HCT116 (cell line): ENCODE data around the gene SORL1. TPM values are rescaled to one million over a fixed set of nuclear protein-coding genes. Genes with fewer than 3 reads are reported as not detected.

ENCODE experiments used
- ATAC-seq: fragments of 200-7000 bp; cut with Tn5 transposase; 2 replicates; pipeline ENCODE4 v1.9.1; 2020; ENCODE audit warnings: mild to moderate bottlenecking, moderate library complexity
- BruUV-seq: library from RNA; stranded (reverse); fragments of 400-500 nt; replicated peaks from 2 replicates; lab custom pipeline; 2021; lab: Mats Ljungman, UMichigan
- CTCF ChIA-PET: fragments of 300-600 bp; sonication (Branson Sonifier 250); formaldehyde crosslinking; loops from one replicate; lab custom pipeline; 2021; ENCODE audit warnings: antibody characterized with exemption; lab: Charles Lee
- POLR2A ChIA-PET: fragments of 300-600, 350-600 bp; sonication (Branson Sonifier 250); formaldehyde crosslinking; loops from one replicate; lab custom pipeline; 2021; ENCODE audit warnings: antibody characterized with exemption; lab: Charles Lee
- RAD21 ChIA-PET, 2 experiments: fragments of 300-600 bp; sonication (Branson Sonifier 250); formaldehyde crosslinking; loops; one replicate each; lab custom pipeline; 2023; ENCODE audit warnings: low total read pairs in 2 of 2; ENCODE audit not compliant: uncharacterized antibody in 2 of 2, unreplicated experiment in 2 of 2, low non-redundant PET in 1 of 2; lab: Charles Lee
- DNase-seq: peaks from one replicate; pipeline ENCODE4 v3.0.0-alpha.2; 2010; ENCODE audit warnings: low read depth, low spot score
- H2AFZ ChIP-seq: fragments of 200-600 bp; shearing (Covaris generic), sonication (generic); 2 replicates; pipeline ENCODE4 v1.6.1; 2017; ENCODE audit warnings: low read depth, mixed run types, mixed read lengths, antibody characterized with exemption, low read length; ENCODE audit not compliant: poor library complexity, severe bottlenecking
- H3K27ac ChIP-seq: 2 replicates; pipeline ENCODE4 v1.5.1; 2012; ENCODE audit warnings: low read depth, low read length
- H3K27me3 ChIP-seq: fragments of 200-600 bp; sonication (generic); 2 replicates; pipeline ENCODE4 v1.6.1; 2016; ENCODE audit warnings: mixed run types, low read length, mixed read lengths; ENCODE audit not compliant: insufficient read depth
- H3K36me3 ChIP-seq, 2 experiments: fragments of 200-500 bp in 1 of 2; fragments of 200-600 bp in 1 of 2; sonication (Bioruptor generic) in 1 of 2; sonication (generic) in 1 of 2; 2 replicates each; pipeline versions ENCODE4 v1.5.1 to v1.6.1; 2014 to 2016; ENCODE audit warnings: low read length in 2 of 2, inconsistent platforms in 1 of 2, mixed read lengths in 1 of 2, mixed run types in 1 of 2; ENCODE audit not compliant: insufficient read depth in 2 of 2, control insufficient read depth in 1 of 2
- H3K4me1 ChIP-seq, 2 experiments: fragments of 200-600 bp in 1 of 2; sonication (generic) in 1 of 2; 2 replicates each; pipeline versions ENCODE4 v1.5.1 to v1.6.1; 2012 to 2017; ENCODE audit warnings: low read length in 2 of 2, inconsistent platforms in 1 of 2, mild to moderate bottlenecking in 1 of 2, mixed read lengths in 1 of 2, mixed run types in 1 of 2, moderate library complexity in 1 of 2; ENCODE audit not compliant: insufficient read depth in 2 of 2, control insufficient read depth in 1 of 2
- H3K4me2 ChIP-seq: fragments of 200-600 bp; sonication (generic); 2 replicates; pipeline ENCODE4 v1.6.1; 2017; ENCODE audit warnings: mixed run types, low read length, mixed read lengths
- H3K4me3 ChIP-seq, 2 experiments: fragments of 200-600 bp in 1 of 2; sonication (generic) in 1 of 2; replicated peaks in 1 of 2; 2 replicates each; pipeline ENCODE4 v1.5.1; 2011 to 2016; ENCODE audit warnings: low read length in 2 of 2, control low read depth in 1 of 2, low read depth in 1 of 2, mild to moderate bottlenecking in 1 of 2, mixed read lengths in 1 of 2, mixed run types in 1 of 2
- H3K79me2 ChIP-seq: fragments of 200-600 bp; sonication (generic); 2 replicates; pipeline ENCODE4 v1.6.1; 2017; ENCODE audit warnings: mild to moderate bottlenecking, mixed run types, low read length, moderate library complexity, mixed read lengths; ENCODE audit not compliant: insufficient read depth
- H3K9ac ChIP-seq: fragments of 200-600 bp; sonication (generic); 2 replicates; pipeline ENCODE4 v1.6.1; 2016; ENCODE audit warnings: low read length, mixed read lengths
- H3K9me2 ChIP-seq: fragments of 200-600 bp; sonication (generic), shearing (Covaris generic); 2 replicates; pipeline ENCODE4 v1.6.1; 2017; ENCODE audit warnings: mixed run types, mild to moderate bottlenecking, moderate library complexity; ENCODE audit not compliant: insufficient read depth
- H3K9me3 ChIP-seq, 2 experiments: fragments of 200-500 bp in 1 of 2; fragments of 200-600 bp in 1 of 2; sonication (Bioruptor generic) in 1 of 2; sonication (generic) in 1 of 2; 2 replicates each; pipeline ENCODE4 v1.6.1; 2014 to 2017; ENCODE audit warnings: low read length in 2 of 2, mixed read lengths in 2 of 2, inconsistent platforms in 1 of 2, low read depth in 1 of 2, mild to moderate bottlenecking in 1 of 2, mixed run types in 1 of 2, moderate library complexity in 1 of 2; ENCODE audit not compliant: control insufficient read depth in 1 of 2, insufficient read depth in 1 of 2
- H4K20me1 ChIP-seq: fragments of 200-600 bp; sonication (generic), shearing (Covaris generic); 2 replicates; pipeline ENCODE4 v1.6.1; 2017; ENCODE audit warnings: mixed run types, mild to moderate bottlenecking, moderate library complexity; ENCODE audit not compliant: insufficient read depth
- CBX3 ChIP-seq: IDR thresholded peaks from 2 replicates; pipeline ENCODE4 v1.6.1; 2012; ENCODE audit warnings: low read depth
- EGR1 ChIP-seq: IDR thresholded peaks from 2 replicates; pipeline ENCODE4 v1.6.1; 2012; ENCODE audit warnings: low read depth
- EZH2phosphoT487 ChIP-seq: fragments of 200-600 bp; IDR thresholded peaks from 2 replicates; pipeline ENCODE4 v1.6.1; 2018; ENCODE audit warnings: antibody characterized with exemption, borderline replicate concordance
- FOSL1 ChIP-seq: IDR thresholded peaks from 2 replicates; pipeline ENCODE4 v1.6.1; 2012; ENCODE audit warnings: low read depth
- POLR2A ChIP-seq: IDR thresholded peaks from 2 replicates; pipeline ENCODE4 v1.7.0; 2011; ENCODE audit warnings: borderline replicate concordance; ENCODE audit not compliant: insufficient read depth, insufficient read length; ENCODE audit errors: extremely low read depth
- POLR2AphosphoS5 ChIP-seq: IDR thresholded peaks from 2 replicates; pipeline ENCODE4 v1.6.1; 2011; ENCODE audit warnings: mild to moderate bottlenecking, low read depth, low read length, moderate library complexity
- REST ChIP-seq: IDR thresholded peaks from 2 replicates; pipeline ENCODE4 v1.6.1; 2012; ENCODE audit warnings: low read depth
- SRF ChIP-seq: IDR thresholded peaks from 2 replicates; pipeline ENCODE4 v1.6.1; 2012; ENCODE audit warnings: low read depth
- YY1 ChIP-seq: IDR thresholded peaks from 2 replicates; pipeline ENCODE4 v1.6.1; 2011; ENCODE audit warnings: low read length, low read depth, moderate library complexity, mild to moderate bottlenecking; ENCODE audit not compliant: insufficient replicate concordance; ENCODE audit errors: extremely low read depth
- ZBTB33 ChIP-seq: IDR thresholded peaks from 2 replicates; pipeline ENCODE4 v1.6.1; 2011; ENCODE audit warnings: mild to moderate bottlenecking, low read length, moderate library complexity; ENCODE audit not compliant: insufficient replicate concordance; ENCODE audit errors: extremely low read depth
- ZNF274 ChIP-seq: fragments of 200-500 bp; sonication (Bioruptor generic); IDR thresholded peaks from 2 replicates; pipeline ENCODE4 v1.6.1; 2014; ENCODE audit warnings: mild to moderate bottlenecking, low read depth, low read length, inconsistent platforms
- intact Hi-C: fragments of 100-400 bp; cut with micrococcal nuclease; formaldehyde crosslinking; loops from 2 replicates; pipeline ENCODE4 v1.10.0; 2022
- total RNA-seq: library from RNA; stranded (reverse); gene quantifications from one replicate; pipeline ENCODE4 v1.2.1, GENCODE V29; 2021; ENCODE audit not compliant: unreplicated experiment

SORL1 gene
- total RNA-seq, 1 experiment from 2014 or later = 17.4 TPM

GRCh38 chr11:121575250-121575962 lies 123.3 kb downstream of the SORL1 start:
- Histone ChIP-seq H3K9ac (no peak overlapping the region), H3K4me1 (no peaks in the 10 kb centered on the region), H3K79me2 (no peaks in the 10 kb centered on the region), H3K27me3 (no peaks in the 10 kb centered on the region), H4K20me1 (no peaks in the 10 kb centered on the region), H3K4me2 (no peak overlapping the region), H3K9me2 (no peaks in the 10 kb centered on the region), H3K4me3 (no peak overlapping the region), H3K27ac (no peak overlapping the region), H2AFZ (no peak overlapping the region), H3K9me3 (no peaks in the 10 kb centered on the region), H3K36me3 (no peaks in the 10 kb centered on the region)
- DNase-seq = no peak
- no TSS peak for BruUV-seq
- ChIA-PET POLR2A (no interaction called here), CTCF (interaction anchor here (1.0 kb wide), 1 partner anchor 16 kb away, joined by 3 read pairs; no protein-coding TSS in a partner anchor), RAD21 (no interaction called here)
- TF ChIP-seq SRF (no peak), POLR2AphosphoS5 (no peak), POLR2A (no peak), ZBTB33 (no peak), YY1 (no peak), ZNF274 (no peak), REST (no peak), CBX3 (no peak), EZH2phosphoT487 (no peak), FOSL1 (no peak), EGR1 (no peak)
- intact Hi-C loops = no loop called here
- no peak for ATAC-seq
